ENCODE measurements around the gene RECK.

DNA sequence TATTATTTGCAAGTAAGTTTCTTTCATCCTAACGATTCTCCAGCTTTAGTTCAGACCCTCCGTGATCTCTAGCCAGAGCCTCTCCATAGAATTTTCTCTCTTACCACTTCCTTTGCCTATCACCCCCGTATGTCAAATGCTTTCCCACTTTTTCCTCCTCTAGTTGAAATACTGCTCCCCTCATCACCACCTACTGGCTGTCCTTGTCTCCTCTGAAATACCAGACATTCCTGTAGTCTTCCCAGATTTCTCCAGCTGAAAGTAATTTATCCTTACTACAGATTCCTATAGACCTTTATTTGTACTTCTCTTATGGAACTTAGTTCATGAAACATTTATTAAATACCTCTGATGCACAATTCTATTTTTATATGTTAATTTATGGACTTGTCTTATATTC, 63.8 kb downstream of the RECK start:
- no peak for TF ChIP-seq TAF1 (IDR thresholded peaks at IDR 0.05; ENCODE audit: borderline replicate concordance, insufficient read depth, low read length)
- no peak for TF ChIP-seq POLR2AphosphoS5 (IDR thresholded peaks at IDR 0.05; ENCODE audit: low read depth, low read length)

Measured in PFSK-1 (cell line).